ENCODE measurements around the gene ARPC5L. TPM values are rescaled to one million over a fixed set of nuclear protein-coding genes. Genes with fewer than 3 reads are reported as not detected.

Gene ARPC5L
- total and polyA plus RNA-seq, 2 of the 13 experiments (the other 11 are each of a cell fraction or from before 2014, with no cell fraction given), result 29.9 to 33.8 TPM

DNA sequence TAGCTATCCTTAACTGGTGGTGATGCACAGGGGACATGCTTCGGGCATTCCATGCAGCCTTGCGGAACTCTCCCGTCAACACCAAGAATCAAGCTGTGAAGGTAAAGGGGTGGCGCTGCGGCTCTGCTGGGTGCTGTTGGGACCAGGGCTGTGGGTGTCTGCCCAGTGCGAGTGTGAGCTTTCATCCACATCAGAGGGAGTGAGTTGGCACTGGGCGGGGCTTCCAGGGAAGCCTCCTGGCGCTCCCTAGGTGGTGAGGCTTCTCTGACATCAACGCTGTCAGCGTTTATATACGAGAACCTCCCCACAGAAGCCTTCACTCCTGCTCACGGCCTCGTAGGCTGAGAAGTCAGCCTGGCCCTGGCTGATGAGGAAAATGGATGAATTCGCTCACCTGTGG, 11.7 kb downstream of the ARPC5L start (continued):
- no peak for TF ChIP-seq FOXA1 (IDR thresholded peaks at IDR 0.05)
- TF ChIP-seq FOXA1 (CRISPR knock-in tag; IDR thresholded peaks at IDR 0.05), result no peak
- no peak for TF ChIP-seq PHF8 (CRISPR knock-in tag; IDR thresholded peaks at IDR 0.05)
- TF ChIP-seq ZNF33B (CRISPR knock-in tag; IDR thresholded peaks at IDR 0.05), result no peak
- no peak for TF ChIP-seq MED1 (CRISPR knock-in tag; IDR thresholded peaks at IDR 0.05)

DNA sequence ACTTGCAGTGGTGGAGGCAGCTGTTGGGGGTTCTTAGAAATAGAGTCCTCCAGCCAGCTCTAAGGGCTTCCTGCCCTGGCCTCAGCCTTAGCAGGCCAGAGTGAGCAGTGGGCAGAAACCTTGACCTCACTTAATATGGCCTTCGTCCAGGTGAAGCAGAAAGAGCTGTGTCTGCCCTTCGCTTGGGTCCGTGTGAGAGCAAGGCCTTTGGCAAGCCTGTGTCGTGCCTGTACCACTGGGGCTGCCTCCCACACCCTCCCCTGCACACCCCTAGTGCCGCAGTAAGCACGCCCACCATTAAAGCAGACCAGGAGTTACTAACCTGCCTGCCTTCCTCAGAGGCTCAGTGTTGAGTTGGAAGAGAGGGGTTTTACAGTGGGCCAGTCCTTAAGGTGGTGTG, 13.6 kb downstream of the ARPC5L start:
- Histone ChIP-seq H3K79me2 (ENCODE audit: insufficient read depth, low read length) (peaks cover 34% of the 10 kb centered on the region), H3K27me3 (ENCODE audit: control insufficient read depth in 1 of 2, insufficient read depth in 2 of 2, low read length in 2 of 2) (no peaks in the 10 kb centered on the region), H3K4me1 (ENCODE audit: insufficient read depth, low read length) (peaks cover 21% of the 10 kb centered on the region), H3K4me2 (ENCODE audit: low read depth, low read length) (no peak overlapping the region), H3K4me3 (replicated peaks in 1 of 3; ENCODE audit: insufficient read depth in 1 of 3, low read depth in 2 of 3, low read length in 3 of 3) (no peak overlapping the region), H3K9ac (ENCODE audit: insufficient read depth, low read depth, low read length) (no peak overlapping the region), H3K27ac (ENCODE audit: extremely low read length, insufficient read depth, low read length) (no peak overlapping the region), H2AFZ (ENCODE audit: low read length) (no peak overlapping the region), H3K36me3 (replicated peaks in 1 of 2; ENCODE audit: control insufficient read depth in 1 of 2, insufficient read depth in 2 of 2, low read length in 2 of 2) (peaks cover 20 to 79% of the 10 kb centered on the region in 2 experiments), H3K9me3 (ENCODE audit: low read length) (no peaks in the 10 kb centered on the region), H4K20me1 (ENCODE audit: insufficient read depth, low read length) (no peaks in the 10 kb centered on the region; the same call in 1 of the 2 replicates)
- in situ Hi-C loops (cut with HindIII; ENCODE audit: extremely low pct_ligation_motif_present, low pct_unique_long_range_greater_than_20kb), result no loop called here
- FAIRE-seq (no peak), DNase-seq (ENCODE audit: low spot score) (no peak), ATAC-seq (no peak)
- CTCF ChIA-PET (ENCODE audit: low intra/inter-chr PET ratio, low total read pairs), result no interaction called here
- WGBS (ENCODE audit: low lambda C conversion rate), result 100% methylated on average over 2 of the region's 6 CpGs
- intact Hi-C loops (cut with micrococcal nuclease; ENCODE audit: unreplicated experiment), result no loop called here
- BruUV-seq (replicated peaks), result no TSS peak
- POLR2A ChIA-PET, result no interaction called here
- TF ChIP-seq FOXO1 (CRISPR knock-in tag; IDR thresholded peaks at IDR 0.05) (no peak), SOX6 (IDR thresholded peaks at IDR 0.05) (no peak), SOX6 (CRISPR knock-in tag; IDR thresholded peaks at IDR 0.05) (no peak), HIC2 (CRISPR knock-in tag; IDR thresholded peaks at IDR 0.05; ENCODE audit: low read depth) (no peak), ZNF318 (CRISPR knock-in tag; IDR thresholded peaks at IDR 0.05) (no peak), ZNF75D (CRISPR knock-in tag; IDR thresholded peaks at IDR 0.05; ENCODE audit: borderline replicate concordance) (no peak), RARA (CRISPR knock-in tag; IDR thresholded peaks at IDR 0.05) (no peak), ZMYM3 (CRISPR knock-in tag; IDR thresholded peaks at IDR 0.05) (no peak), GATA4 (IDR thresholded peaks at IDR 0.05; ENCODE audit: borderline replicate concordance, low read depth) (no peak)
- TF ChIP-seq, protein P1, sequence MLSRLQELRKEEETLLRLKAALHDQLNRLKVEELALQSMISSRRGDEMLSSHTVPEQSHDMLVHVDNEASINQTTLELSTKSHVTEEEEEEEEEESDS (CRISPR knock-in tag; IDR thresholded peaks at IDR 0.05; ENCODE audit: borderline replicate concordance), result no peak
- TF ChIP-seq, protein P2, sequence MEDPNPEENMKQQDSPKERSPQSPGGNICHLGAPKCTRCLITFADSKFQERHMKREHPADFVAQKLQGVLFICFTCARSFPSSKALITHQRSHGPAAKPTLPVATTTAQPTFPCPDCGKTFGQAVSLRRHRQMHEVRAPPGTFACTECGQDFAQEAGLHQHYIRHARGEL (CRISPR knock-in tag; IDR thresholded peaks at IDR 0.05), result no peak
